Duodenal mucosa (tissue), 2 donors: ENCODE data around the gene CXCR5.

Experiments used
- H3K27ac ChIP-seq: one replicate; pipeline ENCODE4 v1.7.0; 2013; ENCODE audit warnings: low read depth, low read length
- H3K27me3 ChIP-seq, 2 donors: one replicate each; pipeline ENCODE4 v1.7.0; 2013; ENCODE audit warnings: low read length in 2 of 2, control low read depth in 1 of 2; ENCODE audit not compliant: insufficient read depth in 2 of 2, control insufficient read depth in 1 of 2
- H3K36me3 ChIP-seq, 2 donors: one replicate each; pipeline ENCODE4 v1.7.0; 2013; ENCODE audit warnings: low read length in 2 of 2, control low read depth in 1 of 2; ENCODE audit not compliant: insufficient read depth in 2 of 2, control insufficient read depth in 1 of 2
- H3K4me1 ChIP-seq, 2 donors: one replicate each; pipeline ENCODE4 v1.7.0; 2013; ENCODE audit warnings: low read length in 2 of 2, control low read depth in 1 of 2; ENCODE audit not compliant: insufficient read depth in 2 of 2, control insufficient read depth in 1 of 2
- H3K4me3 ChIP-seq, 2 donors: one replicate each; pipeline ENCODE4 v1.7.0; 2013; ENCODE audit warnings: low read length in 2 of 2, low read depth in 1 of 2
- H3K9ac ChIP-seq, 2 donors: one replicate each; pipeline ENCODE4 v1.7.0; 2013; ENCODE audit warnings: low read length in 2 of 2, low read depth in 1 of 2
- H3K9me3 ChIP-seq, 2 donors: one replicate each; pipeline ENCODE4 v1.7.0; 2013; ENCODE audit warnings: low read length in 2 of 2, control low read depth in 1 of 2; ENCODE audit not compliant: control insufficient read depth in 1 of 2

Gene CXCR5

DNA sequence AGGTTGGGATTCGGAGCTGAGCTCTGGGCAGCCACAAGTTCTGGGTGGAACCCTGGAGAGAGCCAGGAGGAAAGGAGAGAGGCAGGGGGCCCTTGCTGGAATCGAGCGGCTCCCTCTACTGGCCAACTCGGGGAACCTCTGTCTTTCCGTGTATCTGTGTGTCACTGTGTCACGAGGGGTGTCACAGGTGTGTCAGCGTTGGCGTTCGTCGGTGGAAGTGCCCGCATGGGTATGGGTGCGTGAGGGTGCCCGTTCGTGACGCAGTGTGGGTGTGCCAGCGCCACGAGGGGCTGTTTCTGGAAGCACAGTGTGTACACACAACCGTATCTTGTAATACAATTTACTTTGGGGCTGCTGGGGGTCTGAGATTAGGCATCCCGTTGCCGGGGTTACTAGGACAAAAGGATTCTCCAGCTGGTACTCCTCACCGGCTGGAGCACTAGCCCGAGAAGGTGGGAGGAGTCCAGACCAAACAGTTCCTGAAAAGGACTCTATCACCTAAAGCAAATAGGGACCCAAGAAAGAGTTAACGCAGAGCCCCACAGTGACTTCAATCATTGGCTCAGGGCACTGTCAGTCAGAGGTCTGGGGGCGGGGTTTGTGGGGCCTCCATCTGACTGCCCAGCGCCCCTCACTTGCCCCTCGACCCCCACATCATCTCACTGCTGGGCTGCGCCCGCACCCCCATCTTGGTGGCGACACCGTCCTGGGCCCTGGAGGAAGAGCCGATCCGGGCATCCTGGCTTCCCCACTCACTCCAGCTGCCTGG, 44.6 kb downstream of the CXCR5 start:
- H3K4me1 ChIP-seq = peaks cover 26 to 39% of the 10 kb centered on the region in 2 donors
- H3K27me3 ChIP-seq = no peaks in the 10 kb centered on the region
- peak overlapping the region; percentile 90 to 94 for H3K9ac ChIP-seq
- H3K9me3 ChIP-seq = no peaks in the 10 kb centered on the region
- H3K27ac ChIP-seq = peak overlapping the region; percentile 93
- H3K36me3 ChIP-seq = no peaks in the 10 kb centered on the region
- H3K4me3 ChIP-seq = peak overlapping the region; percentile 89 to 92

DNA sequence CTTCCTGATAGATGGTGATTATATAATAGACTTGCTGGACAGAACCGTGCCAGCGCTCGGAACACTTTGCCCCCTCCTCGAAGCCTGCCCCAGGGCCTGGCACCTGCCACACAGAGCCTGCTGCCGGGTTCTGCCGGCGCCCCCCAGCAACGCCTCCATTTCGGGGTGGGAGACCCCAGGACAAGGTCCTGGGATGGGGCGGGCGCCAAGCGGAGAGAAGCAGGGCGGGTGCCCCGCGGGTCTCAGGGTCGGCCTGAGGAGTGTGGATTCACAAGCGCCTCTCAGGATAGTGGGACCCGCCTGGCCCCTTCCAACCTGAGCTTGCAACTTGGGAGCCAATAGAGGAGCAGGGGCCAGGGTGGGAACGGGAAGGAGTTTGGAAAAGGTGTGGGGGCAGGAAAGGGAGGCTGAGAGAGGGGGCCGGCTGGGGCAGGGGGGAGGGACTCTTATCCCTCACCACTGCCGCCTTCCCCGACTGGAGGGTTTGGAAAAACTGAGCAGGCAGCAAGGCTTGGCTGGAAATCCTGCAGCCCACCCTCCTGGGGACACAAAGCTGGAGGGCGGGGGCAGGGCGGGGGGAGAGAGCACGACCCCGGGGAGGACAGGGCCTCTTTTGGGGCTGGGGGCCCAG, 45.3 kb downstream of the CXCR5 start:
- Histone ChIP-seq H3K9ac (peak overlapping the region; percentile 90 to 94), H3K36me3 (no peaks in the 10 kb centered on the region), H3K27me3 (no peaks in the 10 kb centered on the region), H3K4me1 (peaks cover 22 to 32% of the 10 kb centered on the region in 2 donors), H3K9me3 (no peaks in the 10 kb centered on the region), H3K27ac (peak overlapping the region; percentile 93), H3K4me3 (peak overlapping the region; percentile 89 to 92)

DNA sequence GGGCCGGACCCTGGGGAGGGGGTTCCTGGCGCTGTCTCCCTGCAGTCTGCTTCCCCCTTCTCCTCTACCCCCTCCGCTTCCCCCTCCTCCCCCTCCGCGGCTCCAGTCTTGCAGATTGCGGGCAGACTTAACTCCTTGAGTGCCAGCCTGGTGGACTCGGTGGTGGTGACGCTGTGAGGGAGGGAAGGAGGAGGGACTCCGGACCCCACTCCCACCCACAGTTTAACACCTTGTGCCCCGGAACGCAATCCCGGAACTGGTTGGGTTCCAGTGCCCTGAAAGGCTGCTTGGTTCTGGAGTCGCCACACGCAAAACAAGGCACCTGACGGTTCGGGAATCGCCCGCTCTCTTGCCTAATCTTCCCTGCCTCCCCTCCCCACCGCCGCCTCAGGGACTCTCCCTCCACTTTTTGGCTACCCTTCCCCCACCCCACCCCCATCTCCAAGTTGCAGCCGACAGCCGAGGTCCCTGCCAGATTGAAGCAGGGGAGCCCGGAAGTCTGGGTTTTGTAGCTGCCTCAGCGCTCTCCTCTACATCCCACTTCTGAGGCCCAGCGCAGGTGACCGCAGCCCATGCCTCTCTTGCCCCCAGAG, 45.9 kb downstream of the CXCR5 start:
- no peaks in the 10 kb centered on the region for H3K9me3 ChIP-seq
- H3K9ac ChIP-seq = peak overlapping the region; percentile 85 to 90
- H3K4me3 ChIP-seq = peak overlapping the region; percentile 89 to 92
- peak overlapping the region; percentile 93 for H3K27ac ChIP-seq
- peaks cover 21 to 30% of the 10 kb centered on the region in 2 donors for H3K4me1 ChIP-seq
- no peaks in the 10 kb centered on the region for H3K36me3 ChIP-seq
- no peaks in the 10 kb centered on the region for H3K27me3 ChIP-seq

DNA sequence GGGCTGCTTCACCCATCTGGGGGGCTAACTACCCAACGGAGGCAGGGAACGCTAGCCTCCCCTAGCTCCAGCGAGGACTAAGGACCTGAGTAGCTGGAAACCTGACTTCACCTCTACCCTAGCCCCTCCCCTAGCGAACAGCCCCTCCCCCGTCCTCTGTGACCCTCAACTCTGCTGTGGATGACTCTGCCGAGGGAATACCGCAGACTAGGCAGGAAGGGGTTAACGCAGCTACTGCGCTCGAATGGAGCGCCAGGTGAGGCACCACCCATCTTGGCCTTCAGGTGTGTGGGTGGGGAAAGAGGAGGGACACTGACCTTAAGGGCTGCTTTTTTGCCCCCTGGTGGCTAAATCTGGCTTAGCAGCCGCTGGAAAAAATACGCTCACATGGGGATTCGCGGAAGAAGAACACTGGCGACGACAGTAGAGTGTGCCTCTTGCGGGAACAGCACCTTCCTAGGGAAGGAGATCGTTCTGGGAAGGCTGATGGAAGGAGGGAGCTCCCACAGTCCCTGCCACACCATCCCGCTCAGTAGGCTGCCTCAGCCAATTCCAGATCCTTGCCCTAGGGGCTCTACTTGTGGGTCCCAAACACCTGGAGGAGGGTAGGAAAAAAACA, 46.5 kb downstream of the CXCR5 start:
- no peaks in the 10 kb centered on the region for H3K27me3 ChIP-seq
- peaks cover 21 to 30% of the 10 kb centered on the region in 2 donors for H3K4me1 ChIP-seq
- peak overlapping the region; percentile 85 to 90 for H3K9ac ChIP-seq
- peak overlapping the region; percentile 89 to 92 for H3K4me3 ChIP-seq
- H3K27ac ChIP-seq = peak overlapping the region; percentile 93
- no peaks in the 10 kb centered on the region for H3K36me3 ChIP-seq
- no peaks in the 10 kb centered on the region for H3K9me3 ChIP-seq

DNA sequence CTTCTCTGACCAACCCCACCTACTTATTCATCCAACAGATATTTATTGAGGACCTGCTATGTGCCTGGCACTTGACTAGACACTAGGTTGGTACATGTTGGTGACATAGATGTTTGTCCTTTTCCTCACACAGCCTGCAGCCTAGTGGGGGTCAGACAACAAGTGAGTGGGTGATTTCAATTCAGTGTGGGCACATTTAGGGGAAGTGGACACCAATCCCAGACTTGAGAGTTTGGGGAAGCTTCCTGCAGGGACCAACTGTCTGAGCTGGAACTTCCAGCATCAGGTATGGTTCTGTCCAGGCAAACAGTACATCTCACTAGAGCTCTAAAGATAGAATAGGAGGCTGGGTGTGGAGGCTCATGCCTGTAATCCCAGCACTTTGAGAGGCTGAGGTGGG, 47.9 kb downstream of the CXCR5 start:
- H3K4me3 ChIP-seq = no peak overlapping the region
- H3K27ac ChIP-seq = no peak overlapping the region
- no peak overlapping the region for H3K9ac ChIP-seq
- peaks cover 21 to 27% of the 10 kb centered on the region in 2 donors for H3K4me1 ChIP-seq
- no peaks in the 10 kb centered on the region for H3K27me3 ChIP-seq
- H3K36me3 ChIP-seq = no peaks in the 10 kb centered on the region
- no peaks in the 10 kb centered on the region for H3K9me3 ChIP-seq

DNA sequence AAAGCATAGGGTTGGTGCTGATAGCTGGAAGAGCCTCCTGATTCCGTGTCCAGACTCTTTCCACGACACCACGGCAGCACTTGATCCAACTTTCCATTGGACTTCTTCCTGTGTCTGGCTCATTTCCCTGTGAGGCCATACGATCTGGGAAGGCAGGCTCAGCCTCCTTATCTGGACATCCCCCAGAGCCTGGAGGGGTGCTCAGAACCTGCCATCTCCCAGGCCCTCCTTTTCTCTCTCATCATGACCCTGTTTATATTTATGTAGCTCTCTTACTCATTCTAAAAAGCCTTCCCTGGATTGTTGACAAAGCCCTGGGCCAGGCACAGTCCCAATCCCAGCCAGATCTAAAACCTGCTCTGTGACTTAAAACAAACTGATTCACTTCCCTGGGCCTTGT, 49.8 kb downstream of the CXCR5 start:
- no peak overlapping the region for H3K4me3 ChIP-seq
- peaks cover 0 to 4% of the 10 kb centered on the region in 2 donors for H3K27me3 ChIP-seq
- H3K27ac ChIP-seq = no peak overlapping the region
- H3K9ac ChIP-seq = no peak overlapping the region
- no peaks in the 10 kb centered on the region for H3K9me3 ChIP-seq
- H3K4me1 ChIP-seq = peaks cover 11 to 15% of the 10 kb centered on the region in 2 donors
- H3K36me3 ChIP-seq = no peaks in the 10 kb centered on the region

DNA sequence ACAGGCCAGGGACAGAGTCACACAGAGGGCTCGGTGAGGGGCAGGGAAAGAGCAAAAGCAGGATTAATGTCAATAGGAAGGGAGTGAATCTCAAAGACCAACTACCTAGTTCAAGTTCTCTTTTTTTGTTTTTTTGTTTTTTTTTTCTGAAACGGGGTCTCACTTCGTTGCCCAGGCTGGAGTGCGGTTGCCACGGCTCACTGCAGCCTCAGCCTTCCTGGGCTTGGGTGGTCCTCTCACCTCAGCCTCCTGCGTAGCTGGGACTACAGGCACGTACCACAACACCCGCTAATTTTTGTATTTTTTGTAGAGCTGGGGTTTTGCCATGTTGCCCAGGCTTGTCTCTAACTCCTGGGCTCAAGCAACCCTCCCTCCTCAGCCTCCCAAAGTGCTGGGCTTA, 51.7 kb downstream of the CXCR5 start:
- Histone ChIP-seq H3K9me3 (no peaks in the 10 kb centered on the region), H3K27me3 (peaks cover 0 to 4% of the 10 kb centered on the region in 2 donors), H3K4me1 (peaks cover 10 to 13% of the 10 kb centered on the region in 2 donors), H3K36me3 (no peaks in the 10 kb centered on the region), H3K9ac (no peak overlapping the region), H3K4me3 (no peak overlapping the region), H3K27ac (no peak overlapping the region)

DNA sequence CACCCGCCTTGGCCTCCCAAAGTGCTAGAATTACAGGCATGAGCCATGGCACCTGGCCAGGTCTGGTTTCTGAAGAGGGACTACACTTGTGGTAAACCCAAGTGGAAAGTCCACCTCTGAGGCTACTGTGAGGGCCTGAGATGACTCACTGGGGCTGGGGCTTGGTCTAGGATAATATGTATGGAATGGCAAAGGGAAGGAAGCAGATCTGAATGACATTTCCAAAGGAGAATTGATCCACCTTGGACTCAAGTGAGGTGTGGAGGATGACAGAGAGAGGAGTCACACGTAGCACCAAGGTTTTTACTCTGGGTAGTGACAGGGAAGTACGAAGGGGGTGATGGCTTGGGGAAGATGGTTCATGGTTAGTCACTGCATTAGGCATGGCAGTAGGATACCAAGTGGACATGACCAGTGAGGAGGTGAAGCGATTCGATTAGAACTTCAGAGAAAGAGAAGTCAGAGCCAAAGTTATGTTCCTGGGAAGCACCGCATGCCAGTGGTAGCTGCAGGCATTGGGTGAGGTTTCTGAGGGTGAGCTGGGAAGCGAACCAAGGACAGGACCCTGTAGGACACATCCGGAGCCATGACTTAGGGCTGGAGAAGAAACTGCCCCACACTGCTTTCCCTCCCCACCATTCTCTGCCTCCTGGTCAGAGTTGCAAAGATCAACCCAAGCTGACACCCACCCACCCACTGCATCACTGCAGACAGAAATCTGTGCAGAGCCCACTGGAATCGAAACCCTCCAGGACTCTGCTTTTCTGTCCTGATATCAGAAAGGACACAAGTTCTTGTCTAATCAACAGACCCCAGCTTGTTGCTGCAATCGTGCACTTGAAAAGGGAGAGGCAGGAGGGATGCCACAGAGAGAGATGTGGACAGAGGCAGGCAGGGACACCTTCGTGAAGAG, 55.1 kb downstream of the CXCR5 start:
- H3K27me3 ChIP-seq = peaks cover 0 to 4% of the 10 kb centered on the region in 2 donors
- peaks cover 0 to 7% of the 10 kb centered on the region in 2 donors for H3K4me1 ChIP-seq
- no peak overlapping the region for H3K9ac ChIP-seq
- H3K4me3 ChIP-seq = no peak overlapping the region
- no peaks in the 10 kb centered on the region for H3K9me3 ChIP-seq
- H3K36me3 ChIP-seq = no peaks in the 10 kb centered on the region
- H3K27ac ChIP-seq = no peak overlapping the region

DNA sequence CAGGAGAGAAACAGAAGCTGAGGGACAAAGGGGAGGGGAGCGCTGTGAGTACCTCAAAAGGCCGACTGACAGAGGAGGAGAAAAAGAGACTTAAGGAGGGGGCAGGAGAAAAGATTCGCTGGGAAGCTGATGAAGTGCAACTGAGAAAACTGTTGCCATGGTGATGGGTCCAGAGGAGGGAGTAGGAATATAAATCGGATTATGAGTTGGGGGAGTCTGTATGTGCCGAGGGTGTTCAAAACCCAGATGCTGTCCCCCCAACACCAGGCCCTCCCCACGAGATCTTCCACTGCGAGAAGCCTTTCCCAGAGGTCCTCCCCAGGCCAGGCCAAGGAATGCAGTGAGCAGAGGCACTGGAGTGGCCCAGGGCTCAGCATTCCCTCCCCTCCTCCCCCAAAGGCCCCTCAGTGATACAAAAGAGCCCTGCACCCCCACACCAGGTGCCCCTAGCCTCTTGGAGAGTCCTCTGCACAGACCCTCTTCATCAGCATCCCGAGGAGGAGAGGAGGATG, 55.8 kb downstream of the CXCR5 start:
- H3K27ac ChIP-seq = no peak overlapping the region
- peaks cover 0 to 4% of the 10 kb centered on the region in 2 donors for H3K27me3 ChIP-seq
- peaks cover 0 to 7% of the 10 kb centered on the region in 2 donors for H3K4me1 ChIP-seq
- H3K9ac ChIP-seq = no peak overlapping the region
- H3K36me3 ChIP-seq = no peaks in the 10 kb centered on the region
- no peaks in the 10 kb centered on the region for H3K9me3 ChIP-seq
- H3K4me3 ChIP-seq = no peak overlapping the region
